ENCODE measurements around the gene TAF11.
A peak's percentile ranks its signal among the peaks of the same experiment; 100 is the strongest.
"Not testable (repeated sequence)": the region's sequence is repeated elsewhere in the genome, so short reads cannot be mapped to it uniquely, and the experiment has no call there.

Gene TAF11

DNA sequence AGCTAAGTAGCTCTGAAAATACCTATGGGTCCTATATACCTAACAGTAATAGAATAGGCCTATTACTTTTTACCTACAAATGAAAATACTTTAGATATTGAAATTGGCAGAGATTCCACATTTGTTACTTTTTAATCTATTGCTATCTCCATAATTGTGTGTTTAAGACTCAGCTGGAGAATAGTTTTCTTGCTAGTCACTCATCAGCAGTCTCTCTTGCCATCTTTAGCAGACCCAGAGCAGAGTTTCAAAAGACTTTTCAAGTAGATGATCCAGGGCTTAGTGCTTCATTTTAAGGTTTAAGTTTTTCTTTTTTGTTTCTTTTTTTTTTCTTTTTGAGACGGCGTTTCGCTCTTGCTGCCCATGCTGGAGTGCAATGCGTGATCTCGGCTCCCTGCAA, 14.1 kb upstream of the TAF11 start:
- no peak for DNase-seq

DNA sequence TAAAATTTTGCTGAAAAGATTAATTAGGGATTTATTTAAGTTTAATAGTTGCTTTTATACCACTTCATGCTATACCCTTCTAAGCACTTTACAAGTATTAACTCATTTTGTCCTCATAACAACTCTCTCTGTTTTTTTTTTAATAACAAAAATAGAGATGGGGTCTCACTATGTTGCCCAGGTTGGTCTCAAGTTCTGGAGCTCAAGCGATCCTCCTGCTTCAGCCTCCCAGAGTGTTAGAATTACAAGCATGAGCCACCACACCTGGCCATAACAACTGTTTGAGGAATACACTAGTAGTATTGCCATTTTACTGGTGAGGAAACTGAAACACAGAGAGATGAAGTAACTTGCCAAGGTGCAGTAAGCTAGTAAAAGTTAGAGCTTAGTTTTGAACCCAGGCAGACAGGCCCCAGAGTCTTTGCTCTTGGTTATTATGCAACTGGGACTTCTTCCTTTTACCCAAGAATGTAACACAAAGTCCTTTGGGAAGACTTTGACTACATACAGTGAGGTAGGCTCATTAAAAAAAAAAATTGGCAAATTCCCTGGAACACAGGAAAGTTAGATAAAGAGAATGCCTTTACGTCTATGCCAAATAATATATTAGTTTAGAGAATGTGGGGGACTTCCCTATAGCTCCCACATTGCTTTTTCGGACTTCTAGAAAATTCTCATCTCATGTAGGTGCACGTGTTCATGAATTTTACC, 12.6 kb upstream of the TAF11 start:
- DNase-seq = no peak

DNA sequence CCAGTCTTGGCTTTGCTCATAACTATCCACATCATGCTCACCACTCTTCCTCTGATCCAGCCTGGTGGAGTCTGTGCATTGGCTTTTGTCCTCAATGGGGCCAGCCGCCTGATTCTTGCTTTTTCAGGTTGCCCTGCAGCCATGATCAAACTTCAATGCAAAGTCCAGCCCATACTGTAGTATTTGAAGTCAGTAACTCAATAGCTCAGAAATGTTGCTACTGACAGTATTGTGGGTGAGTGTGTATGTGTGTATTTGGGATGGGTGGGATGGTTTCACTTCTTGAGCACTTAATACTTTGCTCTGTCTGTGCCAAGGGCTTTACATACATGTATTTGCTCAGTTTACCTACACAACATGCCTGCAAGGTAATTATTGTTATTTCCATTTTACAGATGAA, 11.9 kb upstream of the TAF11 start:
- not testable (repeated sequence) for DNase-seq

DNA sequence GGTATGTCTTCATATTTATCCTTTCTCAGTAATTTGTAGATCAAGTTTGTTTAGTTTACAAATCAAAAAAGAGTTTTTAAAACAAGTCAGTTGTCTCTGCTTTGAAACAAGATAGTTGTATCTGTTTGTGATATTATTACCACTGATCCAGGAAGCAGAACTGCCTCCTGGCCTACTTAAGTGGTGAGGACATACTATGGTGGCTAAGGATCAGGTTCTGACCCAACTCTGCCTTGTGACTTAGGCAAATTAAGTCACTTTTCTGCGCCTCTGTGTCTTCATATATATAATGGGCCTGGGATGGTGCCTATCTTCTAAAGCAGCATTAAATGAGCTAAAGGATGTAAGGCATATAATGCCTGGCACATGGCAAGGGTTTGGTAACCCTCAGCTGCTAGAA, 9.9 kb upstream of the TAF11 start:
- DNase-seq = no peak

DNA sequence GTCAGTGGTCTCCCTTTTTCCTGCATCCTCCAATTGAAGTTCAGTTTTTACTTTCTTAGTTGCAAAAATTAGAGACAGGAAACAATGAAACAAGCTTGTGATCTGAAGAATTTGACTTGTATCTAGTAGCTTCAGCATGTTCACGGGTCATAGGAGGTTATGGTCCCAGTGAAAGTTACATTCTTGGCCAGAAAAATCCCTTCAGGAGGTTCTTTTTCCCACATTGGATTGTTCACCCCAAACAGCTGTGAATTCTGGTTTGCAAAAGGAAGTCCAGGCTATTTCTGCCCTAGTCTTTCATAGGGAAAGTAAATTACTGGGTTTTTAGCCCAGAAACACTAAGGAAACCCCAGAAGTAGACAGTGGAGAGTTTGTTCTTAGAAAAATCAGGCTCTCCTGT, 9.3 kb upstream of the TAF11 start:
- DNase-seq = no peak

DNA sequence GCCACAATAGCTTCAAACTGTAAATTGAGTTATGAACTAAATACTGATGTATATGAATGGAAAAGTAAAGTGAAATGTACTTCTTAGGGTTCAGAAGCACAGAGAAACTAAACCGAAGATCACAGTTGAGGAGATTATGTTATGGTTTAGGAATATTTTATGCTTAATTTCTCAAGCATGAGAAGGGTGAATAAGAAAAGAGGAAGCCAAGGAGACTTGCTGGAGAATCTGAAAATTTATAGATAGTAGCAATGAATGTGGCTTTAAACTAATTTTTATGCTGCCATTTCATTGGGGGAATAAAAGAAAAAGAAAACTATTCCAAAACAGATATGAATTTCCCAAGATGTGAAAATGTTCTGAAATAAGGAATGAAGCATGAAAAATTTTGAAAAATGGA, 6.9 kb upstream of the TAF11 start:
- no peak for DNase-seq

DNA sequence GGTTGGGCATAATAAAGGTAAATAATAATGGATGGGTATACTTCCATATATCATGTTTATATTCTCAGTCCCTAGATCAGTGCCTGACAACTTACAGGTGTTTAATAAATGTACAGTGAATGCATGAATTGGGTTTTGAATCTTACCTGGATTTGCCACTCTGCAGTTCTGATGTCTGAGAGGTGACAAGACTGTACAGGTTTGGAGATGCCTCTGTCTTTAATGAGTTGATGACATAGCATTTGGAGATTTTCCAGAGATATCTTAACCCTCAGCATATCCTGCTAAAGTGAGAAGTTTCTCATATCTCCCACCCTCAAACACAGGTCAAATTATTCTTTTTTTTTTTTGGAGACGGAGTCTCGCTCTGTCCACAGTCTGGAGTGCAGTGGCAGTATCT, 3.5 kb upstream of the TAF11 start:
- DNase-seq = no peak

DNA sequence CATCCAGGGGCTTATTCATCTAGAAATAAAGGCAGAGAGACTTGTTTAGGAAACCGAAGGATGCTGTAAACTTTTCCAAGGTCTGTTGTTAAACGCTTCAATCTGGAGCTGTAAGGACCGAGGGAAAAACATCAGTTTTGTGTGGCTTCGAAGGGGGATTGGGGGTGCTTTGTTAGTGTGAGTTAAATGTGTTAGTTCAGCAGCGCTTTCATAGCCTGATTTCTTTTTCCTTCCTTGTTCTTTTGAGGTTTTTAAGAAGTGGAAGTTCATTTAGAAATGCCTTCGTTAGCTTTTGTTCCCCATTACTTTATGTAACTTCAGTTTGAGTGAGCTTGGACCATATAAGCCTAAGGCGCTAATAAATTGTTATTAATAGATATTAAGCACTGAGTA, 2.7 kb upstream of the TAF11 start:
- no peak for DNase-seq

DNA sequence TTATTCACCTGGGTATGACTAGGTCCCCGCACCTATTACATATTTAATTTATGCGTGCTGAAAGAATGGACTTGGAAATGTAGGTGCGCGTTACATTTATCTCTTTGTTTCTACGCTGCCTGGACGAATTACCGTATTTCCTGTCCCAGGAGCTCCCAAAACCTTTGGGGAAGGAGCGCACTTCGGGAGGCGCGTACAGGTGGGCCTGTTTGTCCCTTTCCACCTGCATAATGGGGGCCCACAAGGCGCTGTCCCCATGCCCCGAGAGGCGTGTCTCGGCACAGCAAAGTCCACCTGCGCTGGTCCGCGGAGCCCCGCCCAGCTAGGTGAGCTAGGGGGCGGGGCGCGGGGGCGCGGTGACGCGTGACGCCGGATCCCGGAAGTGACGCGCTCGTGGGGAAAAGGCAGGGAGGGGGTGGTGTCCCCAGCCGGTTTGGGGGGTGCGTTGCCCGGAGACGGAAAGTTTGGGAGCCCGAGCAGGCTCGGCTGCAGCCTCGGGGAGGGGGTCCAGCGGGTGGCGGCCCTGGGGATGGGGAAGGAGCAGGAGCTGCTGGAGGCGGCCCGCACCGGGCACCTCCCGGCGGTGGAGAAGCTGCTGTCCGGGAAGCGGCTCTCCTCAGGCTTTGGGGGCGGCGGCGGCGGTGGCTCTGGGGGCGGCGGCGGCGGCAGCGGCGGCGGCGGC, 1.2 kb upstream of the TAF11 start, which contains the start of gene ANKS1A:
Gene ANKS1A (plus strand): TSS at position 382 of the 682 bp plus-strand sequence. CDS start 148 bp downstream, at position 530.
- DNase-seq = peak; percentile 85

DNA sequence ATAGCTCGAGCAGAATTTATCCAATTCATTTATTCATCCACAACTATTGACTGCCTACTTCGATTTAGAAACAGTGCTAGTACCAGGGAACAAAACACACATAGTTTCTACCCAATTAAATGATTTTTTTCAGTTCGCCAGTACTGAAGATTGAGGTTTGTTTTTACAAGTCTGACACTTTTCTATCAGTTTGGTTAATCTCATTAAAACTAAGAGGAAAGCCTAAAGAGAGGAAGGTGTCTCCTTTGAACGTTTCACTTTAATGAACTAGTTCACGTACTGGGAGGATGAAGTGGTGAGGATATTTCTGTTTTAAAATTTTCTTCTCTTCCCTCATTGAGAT, 643 bp upstream of the TAF11 start:
- DNase-seq = no peak

DNA sequence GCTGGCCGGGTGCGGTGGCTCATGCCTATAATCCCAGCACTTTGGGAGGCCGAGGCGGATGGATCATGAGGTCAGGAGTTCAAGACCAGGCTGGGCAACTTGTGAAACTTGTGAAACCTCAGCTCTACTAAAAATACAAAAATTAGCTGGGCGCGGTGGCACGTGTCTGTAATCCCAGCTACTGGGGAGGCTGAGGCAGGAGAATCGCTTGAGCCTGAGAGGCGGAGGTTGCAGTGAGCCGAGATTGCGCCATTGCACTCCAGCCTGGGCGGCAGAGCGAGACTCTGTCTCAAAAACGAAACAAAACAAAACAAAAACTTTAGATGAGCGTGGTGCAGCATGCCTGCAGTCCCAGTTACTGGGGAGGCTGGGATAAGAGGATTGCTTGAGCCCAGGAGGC, 2.0 kb downstream of the TAF11 start:
- not testable (repeated sequence) for DNase-seq

DNA sequence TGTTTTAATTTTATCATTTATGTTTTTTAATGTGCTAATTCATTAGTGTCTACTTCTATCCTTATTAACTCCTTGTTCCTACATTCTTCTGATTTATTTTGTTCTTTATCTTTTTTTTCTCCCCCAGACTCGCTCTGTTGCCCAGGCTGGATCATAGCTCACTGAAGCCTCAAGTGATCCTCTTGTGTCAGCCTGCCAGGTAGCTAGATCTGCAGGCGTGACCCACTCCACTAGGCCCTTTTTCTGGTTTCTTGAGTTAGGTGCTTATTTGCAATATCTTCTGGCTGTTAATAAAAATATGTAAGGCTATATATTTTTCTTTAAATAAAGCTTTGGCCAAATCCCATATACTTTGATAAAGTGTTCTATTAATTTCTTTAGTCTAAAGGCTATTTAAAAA, 2.8 kb downstream of the TAF11 start:
- no peak for DNase-seq

DNA sequence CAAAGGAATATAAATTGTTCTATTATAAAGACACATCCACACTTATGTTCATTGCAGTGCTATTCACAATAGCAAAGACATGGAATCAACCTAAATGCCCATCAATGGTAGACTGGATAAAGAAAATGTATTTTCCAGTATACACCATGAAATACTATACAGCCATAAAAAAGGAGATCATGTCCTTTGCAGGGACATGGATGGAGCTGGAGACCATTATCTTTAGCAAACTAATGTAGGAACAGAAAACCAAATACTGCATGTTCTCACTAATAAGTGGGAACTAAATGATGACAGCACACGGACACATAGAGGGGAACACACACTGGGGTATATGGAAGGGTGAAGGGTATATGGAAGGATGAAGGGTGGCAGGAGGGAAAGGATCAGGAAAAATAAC, 3.8 kb downstream of the TAF11 start:
- not testable (repeated sequence) for DNase-seq

DNA sequence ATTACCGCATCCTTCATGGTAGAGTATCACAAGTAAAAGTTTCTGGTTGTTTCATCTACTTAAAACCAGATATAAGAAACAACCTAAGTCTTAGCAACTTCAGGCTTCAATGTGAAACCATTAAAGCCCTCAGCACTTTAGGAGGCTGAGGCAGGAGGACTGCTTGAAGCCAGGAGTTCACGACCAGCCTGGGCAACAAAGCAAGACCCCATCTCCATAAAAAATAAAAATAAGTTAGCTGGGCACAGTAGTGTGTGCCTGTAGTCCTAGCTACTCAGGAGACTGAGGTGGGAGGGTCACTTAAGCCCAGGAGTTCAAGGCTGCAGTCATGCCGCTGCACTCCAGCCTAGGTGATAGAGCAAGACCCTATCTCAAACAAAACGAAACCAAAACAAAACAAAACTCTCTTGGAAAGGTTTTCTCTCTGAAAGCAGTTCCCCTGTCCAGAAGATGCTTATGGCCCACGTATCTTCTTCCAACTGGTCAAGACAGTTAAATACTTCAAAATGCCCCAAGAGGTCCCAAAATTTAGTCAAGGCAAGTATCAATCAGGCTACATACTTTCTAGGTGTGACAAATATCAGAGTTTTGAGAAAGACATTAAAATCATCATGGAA, 9.9 kb downstream of the TAF11 start:
- DNase-seq = no peak

DNA sequence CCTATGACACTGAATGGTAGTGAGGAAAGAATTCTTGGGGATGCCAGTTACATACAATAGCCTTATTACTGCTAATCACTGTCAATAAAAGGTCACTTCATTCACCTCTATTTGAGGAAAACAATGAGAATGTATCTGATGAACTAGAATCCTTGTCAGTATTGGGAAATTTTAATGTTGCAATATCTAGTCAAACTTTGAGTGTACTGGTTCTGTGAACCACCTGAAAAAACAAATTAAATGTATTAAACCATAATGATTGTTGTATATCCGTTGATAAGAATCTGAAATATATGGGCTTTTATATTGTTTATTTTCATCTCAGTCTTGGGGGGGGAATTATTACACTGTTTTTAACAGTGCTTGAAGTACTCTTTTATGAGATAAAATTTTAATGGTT, 10.6 kb downstream of the TAF11 start:
- no peak for DNase-seq

DNA sequence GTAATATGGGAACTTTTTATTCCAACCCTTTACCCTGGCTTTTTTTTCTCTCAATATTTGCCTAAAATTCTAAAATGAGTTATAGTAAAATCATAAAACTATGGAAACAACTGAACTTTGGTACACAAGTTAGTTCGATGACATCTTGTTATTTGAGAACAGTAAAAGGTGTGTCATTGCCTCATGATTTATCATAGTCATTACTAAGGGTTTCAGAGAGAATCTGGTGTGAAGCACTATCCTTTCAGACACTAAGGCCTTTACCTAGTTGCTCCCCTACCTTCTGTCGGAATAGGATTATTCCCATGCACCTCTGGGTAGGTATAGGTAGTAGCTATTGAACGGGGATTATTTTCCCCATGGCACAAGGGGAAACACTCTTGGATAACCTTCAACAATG, 11.4 kb downstream of the TAF11 start:
- no peak for DNase-seq

DNA sequence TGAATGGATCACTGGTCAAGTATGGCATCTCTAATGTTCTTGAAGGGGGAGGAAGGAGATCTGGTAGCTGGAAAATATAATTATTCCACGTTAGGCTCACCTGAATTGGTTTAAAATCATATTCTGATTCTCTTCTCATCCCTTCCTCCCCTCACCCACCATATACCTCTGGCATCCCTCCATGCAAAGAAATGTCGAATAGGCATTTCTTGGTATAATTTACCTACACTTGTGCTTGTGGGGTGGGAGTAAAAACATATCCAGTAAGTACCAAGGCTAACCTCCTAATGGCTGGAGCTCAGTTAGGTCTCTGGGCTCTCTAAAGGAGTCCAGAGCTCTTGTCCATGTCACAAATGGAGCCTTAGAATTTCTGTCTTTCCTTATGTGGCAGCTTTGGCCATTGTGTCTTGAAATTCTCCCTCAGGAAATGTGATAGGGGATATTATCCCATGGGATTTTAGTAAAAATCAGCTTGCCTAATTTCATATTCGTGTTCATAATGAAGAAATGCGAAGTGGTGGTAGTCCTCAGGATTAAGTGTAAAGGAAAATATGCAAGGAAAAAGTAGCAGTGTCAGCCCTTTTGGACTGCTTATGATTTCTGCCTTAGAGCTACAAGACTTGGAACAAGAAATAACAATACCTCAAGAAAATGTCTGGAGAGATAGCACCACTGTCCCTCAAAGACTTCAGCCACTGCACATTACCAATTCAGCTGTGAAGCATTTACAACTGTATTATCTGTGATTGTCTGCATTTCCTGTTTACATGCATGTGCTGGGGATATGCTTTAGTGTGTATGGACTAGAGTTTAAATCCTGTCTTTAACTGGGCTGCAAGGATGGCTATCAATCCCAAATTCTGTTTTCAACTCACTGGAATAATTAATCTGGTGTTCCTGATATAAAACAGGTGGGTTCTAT, 12.3 kb downstream of the TAF11 start:
- DNase-seq = no peak

DNA sequence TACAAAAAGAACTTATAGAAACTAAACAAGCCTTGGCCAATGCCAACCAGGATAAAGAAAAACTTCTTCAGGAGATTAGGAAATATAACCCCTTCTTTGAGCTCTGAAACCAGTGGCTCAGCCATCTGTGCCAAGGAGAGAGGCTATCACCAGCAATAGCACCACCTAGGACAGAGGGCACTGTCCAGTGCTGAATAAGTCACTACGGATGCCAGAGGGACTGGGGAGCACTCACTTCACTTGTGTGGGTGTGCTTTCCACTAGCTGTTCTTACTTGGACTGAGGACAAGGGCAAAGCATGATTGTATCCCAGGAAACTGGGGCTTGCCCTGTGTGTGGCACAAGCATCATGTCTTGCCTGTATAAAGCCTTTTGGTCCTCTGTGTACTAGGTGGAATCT, 15.5 kb downstream of the TAF11 start:
- DNase-seq = no peak

DNA sequence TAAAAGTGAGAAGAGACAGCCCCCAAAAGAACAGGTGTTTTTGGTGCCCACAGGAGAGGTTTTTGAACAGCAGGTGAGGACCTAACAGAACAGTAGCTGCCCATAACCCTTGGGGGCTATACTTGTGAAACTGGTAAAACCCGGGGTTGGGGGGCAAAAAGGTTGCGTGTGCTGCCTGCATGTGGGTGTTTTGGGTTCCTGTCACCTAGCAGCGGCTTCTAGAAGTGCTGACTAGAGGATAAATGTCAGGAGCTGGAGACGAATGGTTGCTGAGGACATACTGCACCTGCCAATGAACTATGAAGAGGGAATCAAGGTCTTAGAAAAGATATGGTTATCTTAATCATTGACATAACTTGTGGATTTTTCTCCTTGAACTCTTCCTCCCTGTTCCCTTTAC, 16.0 kb downstream of the TAF11 start:
- DNase-seq = no peak

DNA sequence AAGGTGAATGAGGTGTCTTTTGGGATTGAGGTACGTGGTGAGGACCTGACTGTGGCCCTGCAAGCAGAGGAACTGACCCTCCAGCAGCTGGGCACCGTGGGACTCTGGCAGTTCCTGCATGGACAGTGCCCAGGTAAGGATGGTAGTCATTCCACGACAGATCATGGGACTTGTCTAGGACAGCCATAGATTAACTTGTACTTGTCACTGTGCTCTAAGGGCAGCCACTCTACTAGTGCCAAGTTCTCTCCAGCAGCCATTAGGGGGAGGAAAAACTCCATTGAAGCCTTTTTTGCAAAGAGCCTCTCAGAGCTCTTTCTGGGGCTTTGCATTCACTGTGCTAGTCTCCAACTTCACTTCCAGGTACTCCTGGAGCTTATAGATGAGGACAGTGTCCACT, 20.4 kb downstream of the TAF11 start:
- no peak for DNase-seq

DNA sequence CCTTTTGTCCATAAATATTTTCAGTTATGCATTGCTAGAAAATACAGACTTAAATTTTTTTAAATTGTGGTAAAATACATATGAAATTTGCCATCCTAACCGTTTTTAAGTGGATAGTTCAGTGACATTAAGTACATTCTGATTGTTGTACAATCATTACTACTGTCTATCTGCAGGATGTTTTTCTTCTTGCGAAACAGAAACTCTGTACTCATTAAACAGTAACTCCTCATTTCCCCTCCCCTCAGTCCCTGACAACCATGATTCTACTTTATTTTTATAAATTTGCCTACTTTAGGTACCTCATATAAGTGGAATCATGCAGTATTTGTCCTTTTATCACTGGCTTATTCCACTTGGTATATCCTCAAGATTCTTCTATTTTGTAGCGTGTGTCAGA, 21.3 kb downstream of the TAF11 start:
- DNase-seq = no peak

DNA sequence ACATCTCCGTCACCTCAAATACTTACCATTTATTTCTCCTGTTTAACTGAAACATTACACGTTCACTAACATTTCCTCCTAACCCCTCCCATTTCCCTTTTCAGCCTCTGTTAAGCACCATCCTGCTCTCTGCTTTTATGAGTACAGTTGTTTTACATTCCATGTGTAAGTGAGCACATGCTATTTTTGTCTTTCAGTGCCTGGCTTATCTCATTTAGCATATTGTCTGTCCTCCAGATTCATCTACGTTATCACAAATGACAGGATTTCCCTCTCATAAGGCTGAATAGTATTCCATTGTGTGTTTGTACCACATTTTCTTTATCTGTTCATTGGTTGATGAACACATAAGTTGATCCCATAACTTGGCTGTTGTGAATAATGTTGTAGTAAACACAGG, 22.7 kb downstream of the TAF11 start:
- DNase-seq = no peak

DNA sequence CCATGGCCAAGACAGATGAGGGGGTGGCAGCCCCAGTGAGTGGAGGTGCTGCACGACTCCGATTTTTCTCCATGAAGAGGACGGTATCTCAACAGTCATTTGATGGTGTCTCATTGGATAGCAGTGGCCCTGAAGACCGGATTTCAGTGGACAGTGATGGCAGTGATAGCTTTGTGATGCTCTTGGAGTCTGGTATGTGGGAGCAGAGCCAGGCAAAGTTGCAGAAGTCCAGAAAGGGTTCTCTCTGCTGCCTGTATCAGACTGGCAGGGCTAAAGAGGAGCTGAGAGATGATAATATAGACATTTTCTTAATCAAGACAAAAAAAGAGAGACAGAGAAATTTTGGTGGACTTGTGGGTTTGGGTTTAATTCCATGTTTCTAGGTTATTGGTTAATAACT, 23.8 kb downstream of the TAF11 start:
- DNase-seq = no peak
